Measurements from ENCODE around the gene DOK1.

The DOK1 gene

DNA sequence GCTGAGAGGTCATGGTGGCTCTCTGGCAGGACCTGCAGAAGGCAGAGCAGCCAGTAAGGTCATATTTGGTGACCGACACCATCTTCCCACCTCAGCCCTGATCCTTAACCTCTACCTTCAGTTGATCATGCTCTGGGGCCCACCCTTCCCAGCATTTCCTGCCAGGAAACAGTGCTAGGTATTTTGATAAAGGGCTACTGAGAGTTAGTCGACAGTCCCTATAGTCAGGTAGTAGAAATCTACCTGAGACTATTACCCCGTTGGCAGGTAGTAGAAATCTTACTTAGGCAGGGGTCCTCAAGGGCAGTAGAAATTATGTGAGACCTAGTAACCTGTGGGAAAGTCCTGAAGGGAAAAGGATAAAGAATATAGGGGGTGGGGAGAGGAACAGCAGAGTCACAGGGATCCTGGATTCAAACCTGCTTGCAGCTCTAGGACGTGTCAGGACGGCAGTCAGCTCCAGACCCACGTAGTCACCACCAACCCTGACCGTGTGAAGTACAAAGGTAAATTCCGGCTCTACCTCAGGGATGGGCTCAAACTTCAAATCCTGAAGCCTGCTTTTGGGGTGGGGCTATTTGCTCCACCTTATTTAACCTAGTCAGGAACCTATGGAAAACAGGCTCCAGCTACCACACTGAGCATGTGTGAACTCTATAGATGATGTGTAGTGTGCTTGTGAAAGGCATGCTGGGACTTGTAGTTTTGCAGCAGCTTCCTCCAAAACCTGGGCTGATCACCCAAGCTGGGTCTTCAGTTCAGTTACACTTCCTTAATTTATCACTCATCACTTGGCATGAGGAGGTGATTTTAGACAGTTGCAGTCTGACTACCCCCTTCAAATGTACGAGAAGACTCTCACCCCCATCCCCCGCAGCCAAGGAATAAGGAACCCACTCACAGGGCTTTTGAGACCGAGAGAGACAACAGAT is 28.5 kb upstream of the DOK1 start, which contains the start of gene DQX1:
DQX1 (minus strand) TSS at position 515 of the 932 bp plus-strand sequence; CDS start at position 13, 502 bp downstream.
- DNase-seq (ENCODE audit: low read depth): no peak

GRCh38 chr2:74526649-74527230 is 27.8 kb upstream of the DOK1 start:
- no peak for DNase-seq (ENCODE audit: low read depth)

DNA sequence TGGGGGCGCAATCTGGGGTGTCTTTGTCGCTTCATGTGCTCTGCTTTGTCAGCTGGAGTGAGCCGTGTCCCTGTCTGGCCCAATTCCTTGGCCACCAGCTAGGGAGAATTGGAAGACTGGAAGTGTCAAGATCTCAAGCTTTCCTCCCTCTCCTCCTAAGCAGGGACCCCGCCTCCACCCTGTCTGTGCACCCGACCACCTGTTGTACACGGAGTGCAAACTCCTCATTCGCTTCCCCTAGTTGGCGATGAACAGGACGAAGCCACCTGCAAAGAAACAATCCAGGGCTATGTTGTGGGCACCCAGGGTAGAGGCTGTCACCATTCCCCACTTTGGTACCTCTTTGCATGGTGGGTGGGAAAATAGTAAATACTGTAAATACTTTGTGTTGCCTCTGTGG is 26.8 kb upstream of the DOK1 start:
- no peak for DNase-seq (ENCODE audit: low read depth)

- DNase-seq (ENCODE audit: low read depth): no peak
Observed at GRCh38 chr2:74528600-74529356, 25.7 kb upstream of the DOK1 start.

DNA sequence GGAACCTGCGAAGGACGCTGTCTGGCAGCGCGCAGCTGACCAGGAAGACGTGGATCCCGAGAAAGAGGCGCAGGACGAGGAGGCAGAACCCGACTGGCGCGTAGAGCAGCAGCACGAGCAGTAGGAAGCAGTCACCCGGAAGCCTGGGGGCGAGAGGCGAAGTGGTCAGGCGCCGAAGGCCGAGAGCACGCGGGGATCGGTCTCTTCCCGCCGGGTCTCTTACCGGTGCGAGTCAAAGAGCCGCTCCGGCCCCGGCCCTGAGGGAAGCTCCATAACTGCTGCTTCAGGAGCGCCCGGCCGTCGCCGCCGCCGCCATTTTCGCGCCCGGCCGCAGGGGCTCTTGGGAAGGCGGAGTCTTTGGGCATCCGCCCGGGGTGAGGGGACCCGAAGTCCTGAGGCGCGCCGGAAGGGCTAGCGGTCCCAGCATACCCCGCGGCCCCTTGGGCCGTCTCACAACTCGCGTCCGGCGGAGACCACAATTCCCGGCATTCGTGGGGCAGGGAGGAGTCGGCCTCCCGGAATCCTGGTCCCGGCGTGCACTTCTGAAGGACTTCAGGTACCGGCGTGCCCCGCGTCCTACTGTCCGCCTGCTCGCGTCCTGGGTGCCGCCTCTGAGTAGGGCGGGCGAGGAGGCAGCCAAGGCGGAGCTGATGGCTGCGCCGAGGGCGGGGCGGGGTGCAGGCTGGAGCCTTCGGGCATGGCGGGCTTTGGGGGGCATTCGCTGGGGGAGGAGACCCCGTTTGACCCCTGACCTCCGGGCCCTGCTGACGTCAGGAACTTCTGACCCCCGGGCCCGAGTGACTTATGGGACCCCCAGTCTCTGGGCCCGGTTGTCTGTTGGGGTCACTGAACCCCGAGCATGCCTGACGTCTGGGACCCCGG is 24.9 kb upstream of the DOK1 start, which contains the start of the genes AUP1 and HTRA2:
AUP1 (minus strand) TSS at position 350 of the 882 bp plus-strand sequence; CDS start at position 273, 77 bp downstream.
HTRA2 (plus strand) TSS at position 577 of the 882 bp plus-strand sequence; CDS start at position 651, 74 bp downstream.
- peak; percentile 96 for DNase-seq (ENCODE audit: low read depth)

DNA sequence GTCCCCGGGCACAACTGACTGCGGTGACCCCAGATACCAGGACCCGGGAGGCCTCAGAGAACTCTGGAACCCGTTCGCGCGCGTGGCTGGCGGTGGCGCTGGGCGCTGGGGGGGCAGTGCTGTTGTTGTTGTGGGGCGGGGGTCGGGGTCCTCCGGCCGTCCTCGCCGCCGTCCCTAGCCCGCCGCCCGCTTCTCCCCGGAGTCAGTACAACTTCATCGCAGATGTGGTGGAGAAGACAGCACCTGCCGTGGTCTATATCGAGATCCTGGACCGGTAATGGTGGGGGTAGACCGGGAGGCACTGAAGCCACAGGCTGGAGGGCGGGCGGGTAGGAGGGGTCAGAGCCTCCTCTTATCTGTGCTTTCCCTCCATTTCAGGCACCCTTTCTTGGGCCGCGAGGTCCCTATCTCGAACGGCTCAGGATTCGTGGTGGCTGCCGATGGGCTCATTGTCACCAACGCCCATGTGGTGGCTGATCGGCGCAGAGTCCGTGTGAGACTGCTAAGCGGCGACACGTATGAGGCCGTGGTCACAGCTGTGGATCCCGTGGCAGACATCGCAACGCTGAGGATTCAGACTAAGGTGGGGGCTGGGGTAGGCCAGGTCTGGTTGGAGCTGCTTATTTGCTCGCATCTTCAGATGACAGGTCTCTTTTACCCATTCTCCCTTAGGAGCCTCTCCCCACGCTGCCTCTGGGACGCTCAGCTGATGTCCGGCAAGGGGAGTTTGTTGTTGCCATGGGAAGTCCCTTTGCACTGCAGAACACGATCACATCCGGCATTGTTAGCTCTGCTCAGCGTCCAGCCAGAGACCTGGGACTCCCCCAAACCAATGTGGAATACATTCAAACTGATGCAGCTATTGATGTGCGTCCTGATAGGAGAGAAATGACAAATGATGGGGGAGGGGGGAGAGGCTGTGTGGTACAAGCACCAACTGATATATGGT is 24.0 kb upstream of the DOK1 start:
- no peak for DNase-seq (ENCODE audit: low read depth)

DNA sequence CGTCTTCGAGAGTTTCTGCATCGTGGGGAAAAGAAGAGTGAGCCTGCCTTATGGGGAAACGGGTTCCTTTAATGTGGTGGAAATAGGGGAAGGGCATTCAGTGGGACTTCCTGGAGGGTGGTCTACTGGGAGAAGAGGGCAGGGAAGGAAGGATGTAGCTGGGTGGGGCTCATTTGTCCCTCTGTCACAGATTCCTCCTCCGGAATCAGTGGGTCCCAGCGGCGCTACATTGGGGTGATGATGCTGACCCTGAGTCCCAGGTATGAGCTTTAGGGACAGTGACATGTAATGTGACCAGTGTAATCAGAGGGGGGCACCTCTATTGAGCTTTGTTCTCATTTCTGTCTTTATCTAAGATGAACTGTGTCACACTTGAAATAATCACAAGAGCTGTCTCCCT is 22.9 kb upstream of the DOK1 start:
- no peak for DNase-seq (ENCODE audit: low read depth)

GRCh38 chr2:74532222-74532621 is 22.3 kb upstream of the DOK1 start:
- no peak for DNase-seq (ENCODE audit: low read depth)

GRCh38 chr2:74533464-74533863 is 21.1 kb upstream of the DOK1 start:
- DNase-seq (ENCODE audit: low read depth): no peak

- DNase-seq (ENCODE audit: low read depth): no peak
Observed at GRCh38 chr2:74534411-74534810, 20.1 kb upstream of the DOK1 start.

GRCh38 chr2:74535440-74535965 is 19.0 kb upstream of the DOK1 start:
- no peak for DNase-seq (ENCODE audit: low read depth)

DNA sequence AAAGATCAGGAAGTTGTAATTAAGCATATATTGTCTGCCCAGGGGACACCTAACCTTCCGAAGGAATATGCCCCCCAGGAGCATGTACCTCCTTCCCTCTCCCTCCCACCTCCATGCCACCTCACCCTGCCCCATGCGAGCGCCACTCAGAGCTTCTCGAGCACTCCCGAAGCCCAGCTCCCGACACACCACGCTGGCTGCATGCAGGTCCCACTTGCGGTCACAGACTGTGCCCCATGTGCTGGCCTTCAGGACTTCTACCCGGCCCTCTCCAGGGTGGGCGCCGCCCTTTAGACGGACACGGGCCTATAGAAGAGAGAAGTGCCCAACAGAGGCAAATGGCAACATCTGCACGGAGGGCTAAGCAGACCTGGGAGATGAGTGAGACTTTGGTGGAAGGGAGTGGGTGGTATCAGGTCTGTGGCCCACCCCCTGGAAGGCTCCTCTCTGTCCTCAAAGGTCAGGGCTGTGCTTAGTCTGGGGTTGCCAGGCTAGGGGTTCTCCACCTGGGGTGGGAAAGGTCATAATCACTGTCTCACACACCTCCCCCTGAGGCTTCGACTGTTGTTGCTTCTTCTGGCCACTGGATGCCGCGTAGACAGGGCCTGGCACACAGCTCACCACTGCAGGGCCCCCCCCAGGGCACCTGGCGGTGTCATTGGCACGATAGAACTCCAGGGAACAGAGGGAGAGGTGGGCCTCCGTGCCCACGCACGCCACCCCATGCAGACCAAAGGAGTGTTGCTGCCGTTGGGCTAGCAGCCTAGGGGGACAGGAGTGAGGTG is 18.2 kb upstream of the DOK1 start:
- no peak for DNase-seq (ENCODE audit: low read depth)

- DNase-seq (ENCODE audit: low read depth): no peak
Observed at GRCh38 chr2:74537140-74537539, 17.4 kb upstream of the DOK1 start.

GRCh38 chr2:74538881-74539339 is 15.6 kb upstream of the DOK1 start:
- DNase-seq (ENCODE audit: low read depth): no peak

DNA sequence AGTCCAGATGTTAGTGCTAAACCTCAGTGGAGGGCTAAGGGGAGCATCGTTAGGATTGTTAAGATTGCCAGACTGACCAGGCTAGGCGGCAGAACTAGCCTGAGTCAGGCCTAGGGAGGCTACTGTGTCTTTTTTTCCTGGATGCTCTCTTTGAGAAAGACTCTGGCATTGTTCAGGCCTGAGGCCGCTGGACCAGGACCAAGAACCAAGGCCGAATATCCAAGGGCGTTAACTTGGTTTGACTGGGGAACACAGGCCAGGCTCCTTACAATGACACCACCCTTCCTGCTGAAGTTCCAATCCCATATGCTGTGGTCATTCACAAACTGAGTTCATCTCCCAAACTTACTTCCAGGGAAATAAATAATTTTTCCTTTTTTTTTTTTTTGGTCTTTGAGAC is 14.2 kb upstream of the DOK1 start:
- DNase-seq (ENCODE audit: low read depth): no peak

GRCh38 chr2:74542978-74543377 is 11.5 kb upstream of the DOK1 start:
- DNase-seq (ENCODE audit: low read depth): no peak

GRCh38 chr2:74544634-74545033 is 9.9 kb upstream of the DOK1 start:
- no peak for DNase-seq (ENCODE audit: low read depth)

GRCh38 chr2:74546004-74546403 is 8.5 kb upstream of the DOK1 start:
- no peak for DNase-seq (ENCODE audit: low read depth)

- DNase-seq (ENCODE audit: low read depth): no peak
Observed at GRCh38 chr2:74548285-74548899, 6.1 kb upstream of the DOK1 start.
